GM13977 (cell line): ENCODE measurements around the gene PTMS.

ENCODE experiments used
- DNase-seq: peaks from one replicate; pipeline ENCODE4 v3.0.0; 2012; ENCODE audit warnings: low spot score
- in situ Hi-C: fragments of 300-500 bp; cut with MboI; formaldehyde crosslinking; loops from one replicate; pipeline ENCODE4 v1.12.0; 2022; ENCODE audit warnings: low sequenced_read_pairs, low pct_unique_long_range_greater_than_20kb, mixed read lengths, inconsistent platforms; ENCODE audit not compliant: unreplicated experiment
- TF ChIP-seq, protein P1 (sequence below): IDR thresholded peaks from 2 replicates; pipeline ENCODE4 v1.5.1; 2012; ENCODE audit warnings: mild to moderate bottlenecking, control low read depth; ENCODE audit not compliant: insufficient read depth; ENCODE audit errors: extremely low read depth, missing control alignments

PTMS gene

DNA sequence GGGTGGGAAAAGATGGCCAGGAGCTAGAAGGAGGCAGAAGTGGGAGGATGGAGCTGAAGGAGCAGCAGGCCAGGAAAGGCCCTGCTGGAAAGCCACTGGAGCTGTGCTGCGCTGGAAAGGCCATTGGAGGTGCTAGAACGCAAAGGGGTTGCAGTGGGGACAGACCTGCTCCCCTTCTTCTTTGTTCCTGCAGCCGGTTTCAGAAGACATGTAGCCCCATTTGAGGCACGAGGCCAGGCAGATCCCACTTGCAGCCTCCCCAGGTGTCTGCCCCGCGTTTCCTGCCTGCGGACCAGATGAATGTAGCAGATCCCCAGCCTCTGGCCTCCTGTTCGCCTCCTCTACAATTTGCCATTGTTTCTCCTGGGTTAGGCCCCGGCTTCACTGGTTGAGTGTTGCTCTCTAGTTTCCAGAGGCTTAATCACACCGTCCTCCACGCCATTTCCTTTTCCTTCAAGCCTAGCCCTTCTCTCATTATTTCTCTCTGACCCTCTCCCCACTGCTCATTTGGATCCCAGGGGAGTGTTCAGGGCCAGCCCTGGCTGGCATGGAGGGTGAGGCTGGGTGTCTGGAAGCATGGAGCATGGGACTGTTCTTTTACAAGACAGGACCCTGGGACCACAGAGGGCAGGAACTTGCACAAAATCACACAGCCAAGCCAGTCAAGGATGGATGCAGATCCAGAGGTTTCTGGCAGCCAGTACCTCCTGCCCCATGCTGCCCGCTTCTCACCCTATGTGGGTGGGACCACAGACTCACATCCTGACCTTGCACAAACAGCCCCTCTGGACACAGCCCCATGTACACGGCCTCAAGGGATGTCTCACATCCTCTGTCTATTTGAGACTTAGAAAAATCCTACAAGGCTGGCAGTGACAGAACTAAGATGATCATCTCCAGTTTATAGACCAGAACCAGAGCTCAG lies 53.2 kb downstream of the PTMS start:
- TF ChIP-seq, protein P1, sequence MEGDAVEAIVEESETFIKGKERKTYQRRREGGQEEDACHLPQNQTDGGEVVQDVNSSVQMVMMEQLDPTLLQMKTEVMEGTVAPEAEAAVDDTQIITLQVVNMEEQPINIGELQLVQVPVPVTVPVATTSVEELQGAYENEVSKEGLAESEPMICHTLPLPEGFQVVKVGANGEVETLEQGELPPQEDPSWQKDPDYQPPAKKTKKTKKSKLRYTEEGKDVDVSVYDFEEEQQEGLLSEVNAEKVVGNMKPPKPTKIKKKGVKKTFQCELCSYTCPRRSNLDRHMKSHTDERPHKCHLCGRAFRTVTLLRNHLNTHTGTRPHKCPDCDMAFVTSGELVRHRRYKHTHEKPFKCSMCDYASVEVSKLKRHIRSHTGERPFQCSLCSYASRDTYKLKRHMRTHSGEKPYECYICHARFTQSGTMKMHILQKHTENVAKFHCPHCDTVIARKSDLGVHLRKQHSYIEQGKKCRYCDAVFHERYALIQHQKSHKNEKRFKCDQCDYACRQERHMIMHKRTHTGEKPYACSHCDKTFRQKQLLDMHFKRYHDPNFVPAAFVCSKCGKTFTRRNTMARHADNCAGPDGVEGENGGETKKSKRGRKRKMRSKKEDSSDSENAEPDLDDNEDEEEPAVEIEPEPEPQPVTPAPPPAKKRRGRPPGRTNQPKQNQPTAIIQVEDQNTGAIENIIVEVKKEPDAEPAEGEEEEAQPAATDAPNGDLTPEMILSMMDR = no peak
- no peak for DNase-seq
- in situ Hi-C loops = no loop called here

DNA sequence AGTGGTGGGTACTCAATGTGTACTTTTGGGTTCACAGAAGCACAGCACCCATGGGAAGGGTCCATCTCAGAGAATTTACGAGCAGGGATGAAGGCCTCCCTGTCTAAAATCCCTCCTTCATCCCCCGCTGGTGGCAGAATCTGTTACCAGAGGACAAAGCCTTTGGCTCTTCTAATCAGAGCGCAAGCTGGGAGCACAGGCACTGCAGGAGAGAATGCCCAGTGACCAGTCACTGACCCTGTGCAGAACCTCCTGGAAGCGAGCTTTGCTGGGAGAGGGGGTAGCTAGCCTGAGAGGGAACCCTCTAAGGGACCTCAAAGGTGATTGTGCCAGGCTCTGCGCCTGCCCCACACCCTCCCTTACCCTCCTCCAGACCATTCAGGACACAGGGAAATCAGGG lies 54.0 kb downstream of the PTMS start:
- TF ChIP-seq, protein P1 = no peak
- no peak for DNase-seq

More for the DNA sequence above, 54.0 kb downstream of the PTMS start:
- in situ Hi-C loops = no loop called here
